H1 (cell line): ENCODE results near the gene SNX3. TPM values are rescaled to one million over a fixed set of nuclear protein-coding genes. Genes with fewer than 3 reads are reported as not detected.

Experiments used
- CTCF ChIA-PET: fragments of 300-600 bp; sonication (Branson Sonifier 250); formaldehyde crosslinking; loops from one replicate; lab custom pipeline; 2021; ENCODE audit not compliant: partially characterized antibody; lab: Charles Lee
- POLR2A ChIA-PET: fragments of 300-600 bp; sonication (Branson Sonifier 250); formaldehyde crosslinking; loops from one replicate; lab custom pipeline; 2021; ENCODE audit warnings: inconsistent platforms; ENCODE audit not compliant: partially characterized antibody; lab: Charles Lee
- DNase-seq, 2 experiments: peaks; one replicate each; pipeline versions ENCODE4 v3.0.0 to v3.0.0-alpha.2; 2010 to 2022; ENCODE audit warnings: low spot score in 2 of 2, low read depth in 1 of 2, mixed read lengths in 1 of 2
- FAIRE-seq: peaks from 2 replicates; lab custom pipeline; 2011; peaks lifted over from hg19 to GRCh38; lab: Jason Lieb, UNC
- H2AFZ ChIP-seq: 2 replicates; pipeline ENCODE4 v1.8.1; 2012; ENCODE audit warnings: low read length, inconsistent platforms
- H2AK5ac ChIP-seq: 2 replicates; pipeline ENCODE4 v1.6.1; 2013; ENCODE audit warnings: low read depth, low read length
- H2BK120ac ChIP-seq: replicated peaks from 2 replicates; pipeline ENCODE3; 2013; ENCODE audit warnings: low read depth, low read length, inconsistent platforms
- H2BK12ac ChIP-seq: 2 replicates; pipeline ENCODE4 v1.6.1; 2013; ENCODE audit warnings: low read depth, low read length
- H2BK15ac ChIP-seq: 2 replicates; pipeline ENCODE4 v1.6.1; 2013; ENCODE audit warnings: low read length
- H2BK20ac ChIP-seq: 2 replicates; pipeline ENCODE4 v1.6.1; 2013; ENCODE audit warnings: low read length
- H2BK5ac ChIP-seq: 2 replicates; pipeline ENCODE4 v1.6.1; 2013; ENCODE audit warnings: low read depth, low read length
- H3K14ac ChIP-seq: 2 replicates; pipeline ENCODE4 v1.6.1; 2013; ENCODE audit warnings: inconsistent platforms; ENCODE audit not compliant: insufficient read length
- H3K18ac ChIP-seq: 2 replicates; pipeline ENCODE4 v1.6.1; 2013; ENCODE audit warnings: low read length; ENCODE audit errors: extremely low read depth
- H3K23ac ChIP-seq: 2 replicates; pipeline ENCODE4 v1.6.1; 2013; ENCODE audit warnings: inconsistent platforms; ENCODE audit not compliant: insufficient read length
- H3K23me2 ChIP-seq: 2 replicates; pipeline ENCODE4 v1.6.1; 2013; ENCODE audit warnings: low read depth, low read length
- H3K27ac ChIP-seq: 2 replicates; pipeline ENCODE4 v1.6.1; 2011; ENCODE audit warnings: low read depth, low read length, inconsistent platforms
- H3K27me3 ChIP-seq, 4 experiments: replicated peaks in 1 of 4; 1 replicate in 1 of 4; 2 replicates in 3 of 4; pipeline versions ENCODE4 v1.6.1 to v1.8.1; 2011 to 2013; ENCODE audit warnings: low read length in 3 of 4, mild to moderate bottlenecking in 3 of 4, inconsistent platforms in 2 of 4, mixed read lengths in 2 of 4, moderate library complexity in 1 of 4; ENCODE audit not compliant: control insufficient read depth in 3 of 4, insufficient read depth in 3 of 4; ENCODE audit errors: extremely low read depth in 1 of 4
- H3K36me3 ChIP-seq, 4 experiments: 2 replicates each; pipeline versions ENCODE4 v1.6.1 to v1.8.1; 2011 to 2013; ENCODE audit warnings: mild to moderate bottlenecking in 4 of 4, low read length in 3 of 4, moderate library complexity in 2 of 4, control low read depth in 1 of 4, inconsistent platforms in 1 of 4; ENCODE audit not compliant: insufficient read depth in 4 of 4, control insufficient read depth in 2 of 4
- H3K4ac ChIP-seq: replicated peaks from 2 replicates; pipeline ENCODE3; 2013; ENCODE audit warnings: low read length, low read depth, mixed read lengths, inconsistent platforms; ENCODE audit not compliant: insufficient read length
- H3K4me1 ChIP-seq, 4 experiments: replicated peaks in 1 of 4; 1 replicate in 1 of 4; 2 replicates in 3 of 4; pipeline versions ENCODE4 v1.6.1 to v1.8.1; 2011 to 2013; ENCODE audit warnings: low read length in 3 of 4, inconsistent platforms in 2 of 4, mixed read lengths in 1 of 4; ENCODE audit not compliant: insufficient read depth in 4 of 4, control insufficient read depth in 3 of 4
- H3K4me2 ChIP-seq, 2 experiments: 2 replicates each; pipeline versions ENCODE4 v1.6.1 to v1.8.1; 2011 to 2013; ENCODE audit warnings: low read depth in 2 of 2, low read length in 2 of 2, control low read depth in 1 of 2, inconsistent platforms in 1 of 2, mild to moderate bottlenecking in 1 of 2; ENCODE audit not compliant: insufficient read depth in 1 of 2
- H3K4me3 ChIP-seq, 4 experiments: fragments of 200-600, 300-600 bp in 1 of 4; sonication (generic), shearing (Covaris generic), sonication (Bioruptor Twin) in 1 of 4; 2 replicates each; pipeline versions ENCODE4 v1.5.1 to v1.8.1; 2011 to 2016; ENCODE audit warnings: low read length in 4 of 4, low read depth in 3 of 4, control low read depth in 2 of 4, inconsistent platforms in 2 of 4, mild to moderate bottlenecking in 2 of 4, mixed read lengths in 1 of 4, moderate library complexity in 1 of 4; ENCODE audit not compliant: insufficient read depth in 2 of 4; ENCODE audit errors: extremely low read depth in 1 of 4
- H3K56ac ChIP-seq: replicated peaks from 2 replicates; pipeline ENCODE3; 2013; ENCODE audit warnings: low read depth, mild to moderate bottlenecking, mixed read lengths, low read length, inconsistent platforms; ENCODE audit not compliant: insufficient read length
- H3K79me1 ChIP-seq: 2 replicates; pipeline ENCODE4 v1.6.1; 2013; ENCODE audit warnings: low read depth, low read length, control low read depth
- H3K79me2 ChIP-seq, 2 experiments: 2 replicates each; pipeline versions ENCODE4 v1.6.1 to v1.8.1; 2012 to 2013; ENCODE audit warnings: low read length in 2 of 2, mild to moderate bottlenecking in 2 of 2, inconsistent platforms in 1 of 2; ENCODE audit not compliant: insufficient read depth in 2 of 2, control insufficient read depth in 1 of 2
- H3K9ac ChIP-seq, 4 experiments: replicated peaks in 1 of 4; 1 replicate in 1 of 4; 2 replicates in 3 of 4; pipeline versions ENCODE4 v1.6.1 to v1.8.1; 2011 to 2013; ENCODE audit warnings: low read depth in 3 of 4, low read length in 3 of 4, control low read depth in 2 of 4, mild to moderate bottlenecking in 2 of 4, moderate library complexity in 2 of 4, inconsistent platforms in 1 of 4; ENCODE audit errors: extremely low read depth in 1 of 4
- H3K9me3 ChIP-seq, 2 experiments: 2 replicates each; pipeline versions ENCODE4 v1.6.1 to v1.8.1; 2012 to 2013; ENCODE audit warnings: mild to moderate bottlenecking in 2 of 2, moderate library complexity in 2 of 2, control low read depth in 1 of 2, inconsistent platforms in 1 of 2, low read depth in 1 of 2, low read length in 1 of 2, mixed read lengths in 1 of 2; ENCODE audit not compliant: insufficient read depth in 2 of 2
- H4K20me1 ChIP-seq, 2 experiments: replicated peaks in 1 of 2; 2 replicates each; pipeline versions ENCODE3 to v1.8.1; 2011 to 2013; ENCODE audit warnings: inconsistent platforms in 2 of 2, low read length in 2 of 2, mild to moderate bottlenecking in 1 of 2; ENCODE audit not compliant: insufficient read depth in 2 of 2, control insufficient read depth in 1 of 2
- H4K5ac ChIP-seq: 2 replicates; pipeline ENCODE4 v1.6.1; 2013; ENCODE audit warnings: low read length, low read depth, mixed read lengths, inconsistent platforms; ENCODE audit not compliant: insufficient read length
- H4K8ac ChIP-seq: 2 replicates; pipeline ENCODE4 v1.8.0; 2013; ENCODE audit warnings: mild to moderate bottlenecking, moderate library complexity, low read length, inconsistent platforms; ENCODE audit not compliant: insufficient read depth; ENCODE audit errors: extremely low read depth
- H4K91ac ChIP-seq: replicated peaks from 2 replicates; pipeline ENCODE3; 2013; ENCODE audit warnings: low read length, mixed read lengths, inconsistent platforms; ENCODE audit not compliant: insufficient read length
- CBX5 ChIP-seq: fragments of 300-800, 300-1000 bp; sonication (generic); IDR thresholded peaks from 2 replicates; pipeline ENCODE4 v1.7.1; 2016; ENCODE audit warnings: antibody characterized with exemption, low read length, low read depth
- CBX8 ChIP-seq: fragments of 300-800, 300-1000 bp; sonication (generic); IDR thresholded peaks from 2 replicates; pipeline ENCODE4 v1.7.1; 2016; ENCODE audit warnings: low read depth, low read length, borderline replicate concordance
- CREB1 ChIP-seq: IDR thresholded peaks from 2 replicates; pipeline ENCODE4 v1.6.1; 2012; ENCODE audit warnings: inconsistent platforms
- EZH2 ChIP-seq: fragments of 200-600 bp; sonication (generic); IDR thresholded peaks from 2 replicates; pipeline ENCODE4 v1.7.1; 2012; ENCODE audit warnings: low read depth, mild to moderate bottlenecking, moderate library complexity, low read length, inconsistent platforms; ENCODE audit not compliant: severe bottlenecking
- POLR2A ChIP-seq, 2 experiments: IDR thresholded peaks; 1 replicate in 1 of 2; 2 replicates in 1 of 2; pipeline ENCODE4 v1.6.1; 2011; ENCODE audit warnings: low read depth in 2 of 2, low read length in 2 of 2, mild to moderate bottlenecking in 2 of 2; ENCODE audit errors: control extremely low read depth in 1 of 2
- RNF2 ChIP-seq: fragments of 200-900, 300-1000 bp; sonication (generic); IDR thresholded peaks from 2 replicates; pipeline ENCODE4 v1.7.1; 2016; ENCODE audit warnings: borderline replicate concordance, low read depth, mild to moderate bottlenecking, antibody characterized with exemption, low read length; ENCODE audit not compliant: poor library complexity, severe bottlenecking; ENCODE audit errors: missing control alignments
- SRF ChIP-seq: IDR thresholded peaks from 2 replicates; pipeline ENCODE4 v1.6.1; 2011; ENCODE audit warnings: mild to moderate bottlenecking, low read depth, low read length, moderate library complexity
- SUZ12 ChIP-seq: fragments of 200-600 bp; sonication (generic); IDR thresholded peaks from 2 replicates; pipeline ENCODE4 v1.6.1; 2012; ENCODE audit warnings: mild to moderate bottlenecking, inconsistent platforms, low read length, moderate library complexity, mixed read lengths
- TAF7 ChIP-seq: optimal IDR thresholded peaks from 2 replicates; pipeline ENCODE3; 2011; ENCODE audit warnings: low read depth, mild to moderate bottlenecking, inconsistent platforms, low read length, moderate library complexity, borderline replicate concordance
- WGBS, 2 experiments: shearing (Covaris generic) in 1 of 2; methylation state at CpG; one replicate each; pipeline versions ENCODE4 v1.1.6 to v1.1.7; 2013 to 2015; ENCODE audit warnings: low lambda C conversion rate in 2 of 2, mixed read lengths in 2 of 2, inconsistent platforms in 1 of 2, low coverage in 1 of 2, missing lambda C conversion rate in 1 of 2; ENCODE audit not compliant: insufficient replicate concordance in 2 of 2, insufficient coverage in 1 of 2, insufficient read length in 1 of 2; ENCODE audit errors: extremely low coverage in 1 of 2, missing lambda C conversion rate in 1 of 2; 5-methylcytosine and 5-hydroxymethylcytosine counted together
- polyA plus RNA-seq, 7 experiments: library from polyadenylated mRNA; depleted of rRNA in 3 of 7; stranded (reverse) in 5 of 7; unstranded in 2 of 7; fragments of >200 nt in 5 of 7; fragments of 200-250 nt in 2 of 7; gene quantifications; 1 replicate in 5 of 7; 2 replicates in 1 of 7; 4 replicates in 1 of 7; pipeline versions ENCODE4 v1.2.1 to v1.2.3, GENCODE V29; 2011 to 2013; ENCODE audit warnings: missing spikeins in 2 of 7, mixed read lengths in 2 of 7
- total RNA-seq: library from RNA; stranded (reverse); fragmentation: NEBNext Ultra II Directional; extraction: Animal tissue kit (Norgen Biotek cat#: 25700); gene quantifications from 2 replicates; pipeline ENCODE4 v1.2.1, GENCODE V29; 2021

The SNX3 gene
- total and polyA plus RNA-seq, 2 of the 8 experiments (the other 6 are each of a cell fraction or from before 2014, with no cell fraction given) = 72.5 to 150 TPM

DNA sequence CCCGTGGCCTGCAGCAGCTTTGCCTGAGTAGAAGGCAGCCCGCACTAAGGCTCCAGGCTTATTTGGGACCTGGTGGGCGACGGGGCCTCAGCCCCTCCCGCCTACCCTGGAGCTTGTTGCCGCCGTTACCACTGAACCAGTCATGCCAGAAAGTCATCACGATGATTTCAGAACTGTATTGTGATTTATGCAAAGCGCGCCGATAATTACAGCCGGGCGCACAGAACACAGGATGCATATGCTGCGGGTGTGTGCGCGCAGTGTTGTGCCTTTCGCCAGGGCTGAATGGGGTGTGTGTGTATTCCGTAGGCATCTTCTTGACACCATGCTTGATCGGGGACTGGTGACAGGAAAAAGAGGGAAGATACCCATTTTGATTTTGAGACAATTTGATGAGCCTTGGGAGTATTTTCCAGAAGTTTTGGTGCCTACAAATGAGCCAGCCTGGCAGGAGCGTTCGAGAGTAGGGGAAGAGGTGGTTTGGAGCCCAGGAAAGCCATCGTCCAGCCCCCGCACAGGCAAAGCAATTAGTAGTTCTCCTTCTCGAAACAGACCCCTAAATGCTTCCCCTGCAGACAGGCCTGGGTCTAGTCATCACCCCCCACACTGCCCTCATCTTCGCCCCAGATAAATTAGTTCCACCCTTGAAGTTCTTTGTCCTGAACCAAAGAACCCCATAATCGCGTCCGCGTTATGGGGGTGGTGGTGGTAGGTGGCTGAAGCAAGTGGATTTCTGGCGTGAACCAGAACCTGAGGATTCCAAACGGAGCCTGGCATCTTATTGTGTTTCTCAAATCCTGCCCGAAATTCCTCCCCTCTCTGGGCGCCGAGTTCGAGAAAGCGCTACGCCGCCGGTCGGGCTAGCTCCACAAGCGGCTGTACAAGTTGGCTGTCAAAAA is 96.9 kb downstream of the SNX3 start:
- POLR2A ChIA-PET = interaction anchor here (0.6 to 1.6 kb wide), 2 partner anchors 45 to 47 kb away, joined by 3 to 6 read pairs; no protein-coding TSS in a partner anchor
- no peak overlapping the region for H4K91ac ChIP-seq
- no peaks in the 10 kb centered on the region for H3K79me2 ChIP-seq
- FAIRE-seq = no peak
- peaks cover 0 to 5% (median 0%) of the 10 kb centered on the region in 4 experiments; a peak in 1 of 8 replicates for H3K36me3 ChIP-seq
- no peak for TF ChIP-seq SRF
- TF ChIP-seq POLR2A (IDR thresholded peaks at IDR 0.05; ENCODE audit: control extremely low read depth in 1 of 2, low read depth in 2 of 2, low read length in 2 of 2) = no peak
- peak; percentile 90 for TF ChIP-seq SUZ12
- TF ChIP-seq EZH2 = peak; percentile 92
- TF ChIP-seq TAF7 = no peak
- peak; percentile 48 for TF ChIP-seq CBX8
- TF ChIP-seq CREB1 = no peak
- TF ChIP-seq RNF2 = peak; percentile 94
- TF ChIP-seq CBX5 = no peak
- TF ChIP-seq, all 59 proteins: peak for 4
- no peak overlapping the region for H3K9ac ChIP-seq
- no peak for DNase-seq
- no peak overlapping the region for H2BK5ac ChIP-seq
- CTCF ChIA-PET = interaction anchor here (0.8 to 10.8 kb wide), 16 partner anchors 9 to 328 kb away, joined by 3 to 85 read pairs (median 5); no protein-coding TSS in a partner anchor
- no peak overlapping the region for H2BK15ac ChIP-seq
- no peak overlapping the region for H4K5ac ChIP-seq
- H3K56ac ChIP-seq = no peak overlapping the region
- H4K8ac ChIP-seq = no peak overlapping the region
- peaks cover 95 to 100% (median 98%) of the 10 kb centered on the region in 4 experiments for H3K27me3 ChIP-seq
- no peak overlapping the region for H2BK20ac ChIP-seq
- no peaks in the 10 kb centered on the region for H3K79me1 ChIP-seq
- H2AK5ac ChIP-seq = peak overlapping the region; percentile 26; the same call in 1 of the 2 replicates
- peak overlapping the region in 3 of 4 experiments; percentile 16 to 49 (median 38); a peak in 4 of 8 replicates for H3K4me3 ChIP-seq
- peak overlapping the region; percentile 54; the same call in 1 of the 2 replicates for H2BK12ac ChIP-seq
- no peak overlapping the region for H3K18ac ChIP-seq
- H3K4ac ChIP-seq = no peak overlapping the region
- no peak overlapping the region for H3K23ac ChIP-seq
- no peak overlapping the region for H2AFZ ChIP-seq
- H3K4me2 ChIP-seq = peak overlapping the region; percentile 76 to 83
- no peak overlapping the region for H3K27ac ChIP-seq
- H4K20me1 ChIP-seq = peaks cover 20 to 26% of the 10 kb centered on the region in 2 experiments
- H3K14ac ChIP-seq = no peak overlapping the region
- no peak overlapping the region for H2BK120ac ChIP-seq
- H3K4me1 ChIP-seq = peaks cover 12 to 46% (median 25%) of the 10 kb centered on the region in 4 experiments
- H3K9me3 ChIP-seq = no peaks in the 10 kb centered on the region
- WGBS, 2 experiments = 11% methylated on average over 41 of the region's 41 CpGs; no CpG with 5 or more reads in 1 of the 2 experiments
- peaks cover 7% of the 10 kb centered on the region; the same call in 1 of the 2 replicates for H3K23me2 ChIP-seq
